BLaER1 (cell line): Measurements from ENCODE around the gene ACOX3.
A peak's percentile ranks its signal among the peaks of the same experiment; 100 is the strongest.

Source experiments
- H3K27ac ChIP-seq: shearing (Covaris generic); formaldehyde crosslinking; 2 replicates; pipeline ENCODE4 v1.8.1; 2022
- H3K27me3 ChIP-seq: shearing (Covaris generic); formaldehyde crosslinking; 2 replicates; pipeline ENCODE4 v1.8.1; 2022
- H3K36me3 ChIP-seq: shearing (Covaris generic); formaldehyde crosslinking; 2 replicates; pipeline ENCODE4 v1.8.1; 2022
- H3K4me1 ChIP-seq: shearing (Covaris generic); formaldehyde crosslinking; 2 replicates; pipeline ENCODE4 v1.8.1; 2022
- H3K4me2 ChIP-seq: shearing (Covaris generic); formaldehyde crosslinking; 2 replicates; pipeline ENCODE4 v1.8.1; 2022
- H3K4me3 ChIP-seq: shearing (Covaris generic); formaldehyde crosslinking; 2 replicates; pipeline ENCODE4 v1.8.1; 2022
- H3K9ac ChIP-seq: shearing (Covaris generic); formaldehyde crosslinking; 2 replicates; pipeline ENCODE4 v1.8.1; 2022
- H3K9me3 ChIP-seq: shearing (Covaris generic); formaldehyde crosslinking; 2 replicates; pipeline ENCODE4 v1.8.1; 2022
- H4K20me1 ChIP-seq: shearing (Covaris generic); formaldehyde crosslinking; 2 replicates; pipeline ENCODE4 v1.8.1; 2022
- Cebpa-rat ChIP-seq: shearing (Covaris generic); IDR thresholded peaks from 2 replicates; pipeline ENCODE4 v1.8.1; 2022

Gene ACOX3

DNA sequence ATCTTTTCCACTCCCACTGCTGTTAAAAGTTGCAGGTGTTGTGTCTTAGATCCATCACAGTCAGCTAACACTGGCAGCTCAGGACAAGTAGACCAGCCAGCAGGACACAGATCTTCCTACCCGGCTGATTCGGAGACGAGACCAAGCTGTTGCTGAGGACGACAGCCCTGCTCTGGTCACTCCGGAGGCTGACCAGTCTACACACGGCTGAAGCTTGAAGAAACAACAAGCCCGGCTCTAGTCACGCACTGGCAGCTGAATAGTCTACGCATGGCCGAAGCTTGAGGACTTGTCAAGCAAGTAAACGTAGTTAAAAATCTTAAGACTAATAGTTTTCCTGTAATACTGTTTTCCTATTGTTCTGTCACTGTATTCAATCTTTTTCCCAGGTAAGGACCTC is 1.8 kb downstream of the ACOX3 start:
- H3K9ac ChIP-seq: no peak overlapping the region
- peaks cover 31% of the 10 kb centered on the region for H4K20me1 ChIP-seq
- H3K9me3 ChIP-seq: peaks cover 15% of the 10 kb centered on the region
- no peak for TF ChIP-seq Cebpa-rat
- no peak overlapping the region for H3K27ac ChIP-seq
- H3K4me2 ChIP-seq: no peak overlapping the region
- H3K36me3 ChIP-seq: peaks cover 17% of the 10 kb centered on the region
- H3K4me3 ChIP-seq: no peak overlapping the region
- no peaks in the 10 kb centered on the region for H3K27me3 ChIP-seq
- peaks cover 73% of the 10 kb centered on the region for H3K4me1 ChIP-seq

DNA sequence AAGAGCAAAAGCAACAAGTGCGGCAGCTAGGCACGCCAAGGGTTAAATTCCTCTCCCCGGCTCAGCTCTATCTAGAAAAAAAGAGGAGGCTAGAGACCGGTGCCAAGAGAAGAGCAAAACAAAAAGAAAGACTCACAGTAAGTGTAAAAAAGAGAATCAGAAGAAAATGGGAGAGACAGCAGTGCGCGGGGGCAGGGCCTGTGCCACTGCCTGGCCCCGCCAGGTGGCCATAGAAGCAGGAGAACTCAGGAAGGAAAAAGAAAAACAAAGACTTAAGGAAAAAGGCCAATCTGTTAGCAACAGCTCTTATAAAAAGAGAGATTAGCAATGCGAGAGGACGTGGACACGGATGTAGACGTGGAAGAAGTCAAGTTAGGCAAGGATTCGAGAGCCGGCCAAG is 3.2 kb downstream of the ACOX3 start:
- Histone ChIP-seq H3K27me3 (no peaks in the 10 kb centered on the region), H3K36me3 (peaks cover 5% of the 10 kb centered on the region; the same call in 1 of the 2 replicates), H3K9ac (no peak overlapping the region), H3K9me3 (peaks cover 15% of the 10 kb centered on the region), H3K4me3 (no peak overlapping the region), H3K4me1 (peaks cover 58% of the 10 kb centered on the region), H4K20me1 (peaks cover 16% of the 10 kb centered on the region), H3K27ac (no peak overlapping the region), H3K4me2 (0 out of 2 replicates have a peak overlapping the region, but pooled peaks have one; percentile 19)
- no peak for TF ChIP-seq Cebpa-rat

DNA sequence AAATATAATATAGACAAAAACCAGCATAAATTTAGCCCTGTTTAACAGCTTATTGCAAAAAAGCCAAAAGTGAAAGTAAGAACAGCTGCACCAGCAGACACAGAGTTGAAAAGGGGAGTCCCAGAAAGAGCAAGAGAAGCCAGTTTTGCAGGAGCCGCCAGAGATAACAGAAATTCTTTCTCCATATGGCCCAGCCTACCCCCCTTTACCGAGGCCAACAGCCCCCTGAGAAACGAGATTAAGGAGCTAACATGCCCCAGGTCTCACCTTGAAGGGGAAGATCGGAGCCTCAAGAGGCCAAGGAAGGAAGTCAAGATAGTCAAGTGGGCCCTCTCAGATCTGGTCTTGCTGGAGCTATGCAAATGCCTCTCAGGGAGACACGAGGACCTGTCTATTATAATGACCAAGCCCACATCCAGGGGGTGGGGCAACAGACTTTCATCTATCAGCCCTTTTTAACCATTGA is 4.8 kb downstream of the ACOX3 start:
- H3K4me3 ChIP-seq: peak overlapping the region; percentile 60
- no peak for TF ChIP-seq Cebpa-rat
- H3K36me3 ChIP-seq: peaks cover 5% of the 10 kb centered on the region; the same call in 1 of the 2 replicates
- peak overlapping the region; percentile 74 for H3K27ac ChIP-seq
- H3K27me3 ChIP-seq: no peaks in the 10 kb centered on the region
- H4K20me1 ChIP-seq: peaks cover under 1% of the 10 kb centered on the region; the same call in 1 of the 2 replicates
- H3K9ac ChIP-seq: peak overlapping the region; percentile 75
- H3K9me3 ChIP-seq: peaks cover 15% of the 10 kb centered on the region
- peaks cover 45% of the 10 kb centered on the region for H3K4me1 ChIP-seq
- H3K4me2 ChIP-seq: peak overlapping the region; percentile 96

DNA sequence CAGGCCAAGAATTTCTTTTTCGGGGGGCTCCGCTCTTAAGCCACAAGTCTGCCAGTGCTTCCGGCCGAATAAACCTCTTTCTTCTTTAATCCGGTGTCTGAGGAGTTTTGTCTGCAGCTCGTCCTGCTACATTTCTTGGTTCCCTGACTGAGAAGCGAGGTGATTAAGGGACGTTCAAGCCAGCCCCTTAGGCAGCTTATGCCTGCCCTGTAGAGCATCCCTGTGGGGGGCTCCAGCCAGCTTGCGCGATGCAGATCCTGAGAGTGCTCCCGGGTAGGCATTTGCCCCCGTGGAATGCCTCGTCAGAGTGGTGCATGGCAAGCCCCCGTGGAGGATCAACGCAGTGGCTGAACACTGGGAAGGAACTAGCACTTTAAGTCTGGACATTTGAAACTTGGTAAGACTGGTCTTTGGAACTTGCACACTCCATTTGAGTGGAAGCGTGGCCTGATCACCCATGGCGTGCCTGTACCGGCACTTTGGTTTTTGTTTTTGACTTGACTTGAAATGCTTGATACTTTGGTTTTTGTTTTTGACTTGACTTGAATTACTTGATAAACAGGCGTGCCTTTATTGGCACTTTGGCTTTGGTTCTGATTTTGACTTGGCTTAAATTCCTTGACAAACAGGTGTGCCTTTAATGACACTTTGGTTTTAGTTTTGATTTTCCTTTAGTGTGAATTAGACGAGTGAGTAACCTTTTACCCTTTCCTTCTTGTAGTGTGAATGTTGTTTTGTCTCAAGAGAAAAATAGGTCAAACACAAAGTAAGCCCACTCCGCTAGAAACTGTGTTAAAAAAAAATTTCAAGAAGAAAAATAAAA is 6.1 kb downstream of the ACOX3 start:
- peak overlapping the region; percentile 96 for H3K4me2 ChIP-seq
- H3K9ac ChIP-seq: peak overlapping the region; percentile 75; the same call in 1 of the 2 replicates
- no peaks in the 10 kb centered on the region for H4K20me1 ChIP-seq
- peaks cover 41% of the 10 kb centered on the region for H3K4me1 ChIP-seq
- no peaks in the 10 kb centered on the region for H3K27me3 ChIP-seq
- H3K27ac ChIP-seq: peak overlapping the region; percentile 74; the same call in 1 of the 2 replicates
- H3K9me3 ChIP-seq: peaks cover 9% of the 10 kb centered on the region
- H3K36me3 ChIP-seq: peaks cover 5% of the 10 kb centered on the region; the same call in 1 of the 2 replicates
- no peak for TF ChIP-seq Cebpa-rat
- no peak overlapping the region for H3K4me3 ChIP-seq

DNA sequence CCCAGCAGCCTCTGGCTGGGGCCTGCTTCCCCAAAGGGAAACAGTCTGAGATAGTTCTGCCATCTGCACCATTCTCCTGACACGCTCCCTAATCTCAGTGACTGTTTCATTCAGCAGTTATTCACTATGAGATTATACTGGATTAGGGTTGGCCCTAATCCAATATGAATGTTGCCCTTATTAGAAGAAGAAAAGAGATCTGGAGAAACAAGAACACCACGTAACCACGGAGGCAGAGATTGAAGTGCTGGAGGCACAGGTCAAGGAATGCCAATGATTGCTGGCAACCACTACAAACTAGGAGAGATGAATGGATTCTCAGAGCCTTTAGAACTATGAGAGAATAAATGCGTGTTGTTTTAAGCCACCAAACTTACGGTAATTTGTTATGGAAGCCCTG is 7.4 kb downstream of the ACOX3 start:
- peaks cover 5% of the 10 kb centered on the region; the same call in 1 of the 2 replicates for H3K36me3 ChIP-seq
- H3K27me3 ChIP-seq: no peaks in the 10 kb centered on the region
- peaks cover 40% of the 10 kb centered on the region for H3K4me1 ChIP-seq
- no peak overlapping the region for H3K4me2 ChIP-seq
- H4K20me1 ChIP-seq: peaks cover 6% of the 10 kb centered on the region
- H3K9me3 ChIP-seq: no peaks in the 10 kb centered on the region
- no peak overlapping the region for H3K9ac ChIP-seq
- TF ChIP-seq Cebpa-rat: no peak
- no peak overlapping the region for H3K4me3 ChIP-seq
- H3K27ac ChIP-seq: no peak overlapping the region

DNA sequence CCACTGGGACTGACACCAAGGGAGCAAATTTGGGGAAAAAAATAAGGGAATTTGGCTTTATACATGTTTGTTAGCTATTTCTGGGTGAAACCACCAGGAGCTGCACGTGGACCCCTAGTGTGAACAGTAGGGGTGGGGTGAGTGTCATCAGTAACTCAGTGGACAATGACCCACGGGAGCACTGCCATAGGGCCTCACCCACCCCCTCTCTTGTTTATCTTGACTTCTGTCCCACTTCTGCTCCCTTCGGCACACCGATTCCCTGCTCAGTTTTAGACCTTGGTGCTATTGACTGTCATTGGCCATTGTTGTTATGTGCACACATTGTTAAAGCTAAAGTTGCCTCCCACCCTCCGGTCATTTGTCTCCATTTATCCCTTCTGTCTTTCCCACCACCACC is 9.0 kb downstream of the ACOX3 start:
- no peak overlapping the region for H3K4me2 ChIP-seq
- TF ChIP-seq Cebpa-rat: no peak
- H3K9ac ChIP-seq: no peak overlapping the region
- peaks cover 43% of the 10 kb centered on the region for H3K4me1 ChIP-seq
- peaks cover 15% of the 10 kb centered on the region for H4K20me1 ChIP-seq
- H3K27ac ChIP-seq: no peak overlapping the region
- H3K4me3 ChIP-seq: no peak overlapping the region
- peaks cover 5% of the 10 kb centered on the region; the same call in 1 of the 2 replicates for H3K36me3 ChIP-seq
- H3K9me3 ChIP-seq: no peaks in the 10 kb centered on the region
- H3K27me3 ChIP-seq: no peaks in the 10 kb centered on the region

DNA sequence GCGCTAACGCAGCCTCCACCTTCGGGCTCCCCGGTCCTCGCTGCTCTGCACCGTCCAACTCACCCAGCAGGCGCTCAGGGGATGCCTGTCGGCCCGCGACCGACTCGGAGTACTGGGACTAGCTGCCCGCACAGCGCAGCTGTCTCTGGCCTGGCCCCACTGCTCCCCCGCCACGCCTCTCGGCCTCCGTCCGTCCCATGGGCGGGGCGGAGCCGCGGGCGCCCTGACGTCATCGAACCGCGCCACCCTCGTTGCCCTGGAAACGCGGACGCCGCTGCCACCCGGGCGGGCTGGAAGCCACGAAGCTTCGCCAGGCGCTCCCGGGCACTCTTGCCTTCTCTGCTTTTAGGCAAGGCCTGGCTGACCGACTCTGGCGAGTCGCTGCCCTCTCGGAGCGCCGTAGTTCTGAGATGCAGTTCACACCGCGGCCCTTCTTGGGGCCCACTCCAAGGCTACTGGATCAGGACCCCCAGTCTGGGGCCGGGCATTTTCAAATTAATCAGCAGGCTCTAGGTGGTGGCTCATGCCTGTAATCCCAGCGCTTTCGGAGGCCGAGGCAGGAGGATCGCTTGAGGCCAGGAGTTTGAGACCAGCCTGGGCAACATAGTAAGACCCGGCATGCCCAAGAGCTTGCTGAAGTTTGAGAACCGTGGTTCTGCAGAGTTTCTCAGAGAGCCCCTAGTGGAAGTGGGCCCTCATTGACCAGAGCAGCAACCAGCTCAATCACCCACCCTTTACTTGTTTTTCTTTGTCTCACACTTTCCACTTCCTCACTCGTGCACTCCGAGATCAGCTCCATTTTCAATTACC is 12.0 kb downstream of the ACOX3 start:
- peaks cover 15% of the 10 kb centered on the region for H4K20me1 ChIP-seq
- peak overlapping the region; percentile 71 for H3K27ac ChIP-seq
- no peak for TF ChIP-seq Cebpa-rat
- H3K9ac ChIP-seq: peak overlapping the region; percentile 77
- H3K9me3 ChIP-seq: no peaks in the 10 kb centered on the region
- H3K4me3 ChIP-seq: peak overlapping the region; percentile 74
- peaks cover 11% of the 10 kb centered on the region; the same call in 1 of the 2 replicates for H3K36me3 ChIP-seq
- H3K4me1 ChIP-seq: peaks cover 19% of the 10 kb centered on the region
- H3K27me3 ChIP-seq: no peaks in the 10 kb centered on the region
- H3K4me2 ChIP-seq: peak overlapping the region; percentile 100

DNA sequence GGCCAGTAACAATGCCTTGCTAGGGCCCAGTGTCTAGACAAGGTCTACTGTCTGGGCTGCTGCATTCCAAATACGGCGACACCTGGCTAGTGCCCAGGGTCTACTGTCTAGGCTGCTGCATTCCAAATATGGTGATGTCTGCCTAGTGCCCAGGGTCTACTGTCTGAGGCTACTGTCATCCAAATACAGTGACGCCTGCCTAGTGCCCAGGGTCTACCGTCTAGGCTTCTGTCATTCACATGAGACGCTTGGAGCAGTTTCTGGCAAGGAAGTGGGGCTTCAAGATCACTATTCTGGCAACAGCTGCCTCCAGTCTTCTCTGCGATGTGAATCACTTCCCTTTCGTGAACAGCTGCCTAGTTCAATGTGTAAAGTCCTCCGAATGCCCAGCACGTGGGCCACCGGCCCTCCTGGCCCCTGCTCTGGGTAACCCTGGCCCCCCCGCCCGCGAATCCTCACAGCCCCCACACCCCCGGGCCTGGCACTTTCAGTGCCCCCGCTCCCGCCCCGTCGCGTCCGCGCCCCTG is 12.7 kb downstream of the ACOX3 start:
- Histone ChIP-seq H3K9ac (peak overlapping the region; percentile 77), H3K9me3 (no peaks in the 10 kb centered on the region), H4K20me1 (peaks cover 17% of the 10 kb centered on the region), H3K36me3 (peaks cover 11% of the 10 kb centered on the region; the same call in 1 of the 2 replicates), H3K27ac (peak overlapping the region; percentile 71), H3K27me3 (no peaks in the 10 kb centered on the region), H3K4me3 (peak overlapping the region; percentile 74), H3K4me2 (peak overlapping the region; percentile 100), H3K4me1 (peaks cover 19% of the 10 kb centered on the region)
- no peak for TF ChIP-seq Cebpa-rat

DNA sequence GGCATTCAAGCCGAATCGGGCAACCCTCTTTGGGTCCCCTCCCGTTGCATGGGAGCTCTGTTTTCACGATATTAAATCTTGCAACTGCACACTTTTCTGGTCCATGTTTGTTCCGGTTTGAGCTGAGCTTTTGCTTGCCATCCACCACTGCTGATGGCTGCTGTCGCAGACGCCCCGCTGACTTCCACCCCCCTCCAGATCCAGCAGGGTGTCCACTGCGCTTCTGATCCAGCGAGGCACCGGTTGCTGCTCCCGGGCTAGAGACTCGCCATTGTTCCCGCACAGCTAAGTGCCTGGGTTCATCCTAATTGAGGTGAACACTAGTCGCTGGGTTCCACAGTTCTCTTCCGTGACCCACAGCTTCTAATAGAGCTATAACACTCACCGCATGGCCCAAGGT is 13.3 kb downstream of the ACOX3 start:
- peak overlapping the region; percentile 100 for H3K4me2 ChIP-seq

More for the DNA sequence above, 13.3 kb downstream of the ACOX3 start:
- no peaks in the 10 kb centered on the region for H3K27me3 ChIP-seq
- peak overlapping the region; percentile 74 for H3K4me3 ChIP-seq
- no peak for TF ChIP-seq Cebpa-rat
- H3K9me3 ChIP-seq: no peaks in the 10 kb centered on the region
- H4K20me1 ChIP-seq: peaks cover 23% of the 10 kb centered on the region
- H3K4me1 ChIP-seq: peaks cover 19% of the 10 kb centered on the region
- peaks cover 11% of the 10 kb centered on the region; the same call in 1 of the 2 replicates for H3K36me3 ChIP-seq
- no peak overlapping the region for H3K27ac ChIP-seq
- H3K9ac ChIP-seq: 0 out of 2 replicates have a peak overlapping the region, but pooled peaks have one; percentile 77
